Adrenal gland (tissue), 12 donors: ENCODE results near the gene CAVIN1. TPM values are rescaled to one million over a fixed set of nuclear protein-coding genes. Genes with fewer than 3 reads are reported as not detected.

Experiments
- DNase-seq, 7 donors: peaks; one replicate each; pipeline ENCODE4 v3.0.0-alpha.2; 2019 to 2020
- H3K27ac ChIP-seq, 5 donors: fragments of 200-600 bp; sonication (generic) in 4 of 5; 1 replicate in 3 of 5; 2 replicates in 2 of 5; pipeline versions ENCODE4 v1.5.1 to v1.8.0; 2016 to 2020; ENCODE audit warnings: mild to moderate bottlenecking in 1 of 5
- H3K27me3 ChIP-seq: fragments of 200-600 bp; 2 replicates; pipeline ENCODE4 v1.8.0; 2021
- H3K36me3 ChIP-seq, 2 donors: fragments of 200-600 bp; replicated peaks in 1 of 2; 1 replicate in 1 of 2; 2 replicates in 1 of 2; pipeline versions ENCODE4 v1.5.1 to v1.8.0; 2018 to 2022
- H3K4me1 ChIP-seq, 2 donors: fragments of 200-600 bp; replicated peaks in 1 of 2; 1 replicate in 1 of 2; 2 replicates in 1 of 2; pipeline versions ENCODE4 v1.5.1 to v1.8.0; 2018 to 2021
- H3K4me3 ChIP-seq, 4 donors: fragments of 200-600 bp; sonication (generic) in 3 of 4; one replicate each; pipeline ENCODE4 v1.5.1; 2016 to 2018
- H3K9me3 ChIP-seq, 3 donors: fragments of 200-600 bp; sonication (generic) in 1 of 3; replicated peaks in 1 of 3; 1 replicate in 2 of 3; 2 replicates in 1 of 3; pipeline versions ENCODE4 v1.5.1 to v1.8.0; 2016 to 2021
- CTCF ChIP-seq, 6 experiments: fragments of 450-650 bp in 4 of 6; fragments of 200-600 bp in 2 of 6; sonication (generic) in 1 of 6; IDR thresholded peaks; 1 replicate in 5 of 6; 2 replicates in 1 of 6; pipeline versions ENCODE4 v1.5.1 to v1.8.0; 2016 to 2021; ENCODE audit warnings: antibody characterized with exemption in 6 of 6, mild to moderate bottlenecking in 2 of 6, moderate library complexity in 1 of 6
- POLR2A ChIP-seq, 2 donors: fragments of 450-650 bp; IDR thresholded peaks; one replicate each; pipeline ENCODE4 v1.6.1; 2017; ENCODE audit warnings: antibody characterized with exemption in 2 of 2, mild to moderate bottlenecking in 2 of 2, moderate library complexity in 1 of 2
- WGBS, 4 donors: extraction: QIAGEN DNeasy Blood & Tissue Kit in 2 of 4; methylation state at CpG; one replicate each; pipeline versions ENCODE4 v1.1.5 to v1.1.7; 2013 to 2017; 5-methylcytosine and 5-hydroxymethylcytosine counted together
- intact Hi-C, 2 donors: fragments of 100-400 bp; cut with DNase I; formaldehyde crosslinking; loops; one replicate each; pipeline versions ENCODE4 v1.14.1 to v1.15.0; 2022 to 2023
- polyA plus RNA-seq, 3 donors: library from polyadenylated mRNA; stranded (reverse); fragments of 200-250 nt in 2 of 3; fragments of 350-450 nt in 1 of 3; fragmentation: Illumina TruSeq in 1 of 3; extraction: RNeasy Lipid Tissue Mini Kit (QIAGEN cat#74804) in 1 of 3; gene quantifications; one replicate each; pipeline ENCODE4 v1.2.3, GENCODE V29; 2013 to 2014
- total RNA-seq, 9 donors: library from RNA; depleted of rRNA in 4 of 9; stranded (reverse); fragments of >200 nt in 4 of 9; fragments of 120-200 nt in 1 of 9; fragmentation: NEBNext Ultra II Directional in 1 of 9; extraction: Animal tissue kit (Norgen Biotek cat#: 25700) in 1 of 9; gene quantifications; one replicate each; pipeline versions ENCODE4 v1.1.0 to v1.2.4, GENCODE V29; 2013 to 2023
- donor health status: healthy with polysubstance abuse.
- donor health status: Bipolar disorder and iron deficiency.
- donor health status: DM: yes; HTN: yes; CAD: no.
- donor health status: DM: no; HTN: no; CAD: no.
- donor health status: DM: no; HTN: no; CAD: no.
- donor health status: DM: yes; HTN: yes; CAD: no.

Gene CAVIN1
- total and polyA plus RNA-seq, 12 donors = 13.1 to 206 (median 132) TPM

GRCh38 chr17:42410319-42410685 is 12.8 kb downstream of the CAVIN1 start:
- Histone ChIP-seq H3K27ac (peak overlapping the region in 4 of 5 donors; percentile 63 to 91 (median 74)), H3K27me3 (no peaks in the 10 kb centered on the region), H3K4me3 (no peak overlapping the region), H3K4me1 (peaks cover 33 to 49% of the 10 kb centered on the region in 2 donors), H3K9me3 (no peaks in the 10 kb centered on the region), H3K36me3 (no peaks in the 10 kb centered on the region)
- WGBS, 4 donors = 58 to 73% (median 65%) methylated on average over 5 of the region's 5 CpGs
- DNase-seq = no peak
- TF ChIP-seq POLR2A (IDR thresholded peaks at IDR 0.05) (no peak), CTCF (IDR thresholded peaks at IDR 0.05) (no peak)
- intact Hi-C loops = no loop called here

DNA sequence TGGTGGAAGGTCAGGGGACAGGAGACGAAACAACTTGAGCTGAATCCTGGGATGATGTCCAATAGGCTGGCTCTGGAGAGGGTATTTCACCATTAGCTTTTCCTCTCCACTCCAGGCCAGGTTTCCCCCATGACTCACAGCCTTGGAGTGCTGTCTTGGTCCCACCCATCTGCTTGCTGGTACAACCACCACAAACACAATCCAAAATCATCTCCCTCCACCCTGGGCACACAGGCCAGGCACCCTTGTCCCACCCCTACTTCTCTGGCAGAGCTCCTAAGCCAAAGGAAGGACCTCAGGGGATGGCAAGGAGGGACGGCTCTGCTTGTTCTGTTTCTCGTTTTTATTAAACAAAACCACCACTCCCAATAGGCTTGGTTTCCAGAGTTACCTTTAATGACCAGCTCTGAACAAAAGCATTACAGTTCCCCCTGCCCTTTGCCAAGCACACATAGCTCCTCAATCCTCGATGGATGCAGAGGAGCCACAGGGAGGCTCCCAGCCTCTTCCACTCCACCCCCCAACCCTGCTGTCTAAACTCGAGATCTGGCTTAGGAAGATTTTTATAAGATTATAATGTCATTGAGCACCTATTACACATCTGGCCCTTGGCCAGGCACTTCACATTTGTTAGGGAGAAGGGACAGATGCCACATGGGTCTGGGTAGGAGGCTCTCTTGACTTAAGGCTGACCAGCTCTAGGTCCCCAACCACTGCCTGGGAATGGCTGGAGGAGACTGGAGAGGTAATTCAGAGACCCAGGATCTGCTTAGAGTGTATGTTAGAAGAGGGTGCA is 13.3 kb downstream of the CAVIN1 start:
- 7 to 36% (median 17%) methylated on average over 4 to 5 of the region's 5 CpGs for WGBS, 4 donors
- TF ChIP-seq CTCF (IDR thresholded peaks at IDR 0.05) (no peak), POLR2A (IDR thresholded peaks at IDR 0.05) (peak in 1 of 2 donors; percentile 28)
- H3K36me3 ChIP-seq = peaks cover 0 to 4% of the 10 kb centered on the region in 2 donors
- no peaks in the 10 kb centered on the region for H3K27me3 ChIP-seq
- peak overlapping the region; percentile 31 to 91 (median 66) for H3K27ac ChIP-seq
- peaks cover 33 to 49% of the 10 kb centered on the region in 2 donors for H3K4me1 ChIP-seq
- peak; percentile 58 to 88 (median 84) for DNase-seq
- H3K9me3 ChIP-seq = no peaks in the 10 kb centered on the region
- intact Hi-C loops = loop anchor here in 1 of 2 donors (10.0 kb wide), 1 partner anchor 185 kb away; no protein-coding TSS in a partner anchor
- H3K4me3 ChIP-seq = no peak overlapping the region

DNA sequence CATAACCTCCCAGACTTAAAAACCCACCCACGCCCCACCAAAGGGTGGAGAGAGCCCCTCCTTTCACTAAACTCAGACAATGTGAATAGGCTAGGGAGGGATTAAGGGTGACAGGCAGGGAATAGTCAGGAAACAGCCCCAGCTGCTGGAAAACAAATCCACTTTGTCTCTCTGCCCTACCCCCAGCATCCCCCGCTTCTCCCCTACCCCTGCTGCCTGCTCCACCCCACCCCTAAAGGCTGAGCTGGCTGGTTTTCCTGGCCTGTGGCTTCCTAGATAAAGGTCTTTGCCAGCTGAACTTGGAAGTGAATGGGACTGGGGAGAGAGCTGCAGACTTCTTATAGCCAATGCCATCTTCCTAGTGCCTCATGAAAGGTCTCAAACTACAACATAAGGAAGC is 15.0 kb downstream of the CAVIN1 start:
- Histone ChIP-seq H3K36me3 (peaks cover 0 to 19% of the 10 kb centered on the region in 2 donors), H3K27ac (peak overlapping the region in 3 of 5 donors; percentile 54 to 78 (median 72)), H3K4me3 (no peak overlapping the region), H3K27me3 (no peaks in the 10 kb centered on the region), H3K4me1 (peaks cover 33 to 47% of the 10 kb centered on the region in 2 donors), H3K9me3 (no peaks in the 10 kb centered on the region)
- intact Hi-C loops = loop anchor here in 1 of 2 donors (10.0 kb wide), 1 partner anchor 183 kb away; no protein-coding TSS in a partner anchor
- no peak for TF ChIP-seq POLR2A (IDR thresholded peaks at IDR 0.05)
- TF ChIP-seq CTCF (IDR thresholded peaks at IDR 0.05) = no peak
- DNase-seq = no peak
- 65 to 79% (median 72%) methylated on average over 2 of the region's 2 CpGs for WGBS, 4 donors

- Histone ChIP-seq H3K4me3 (no peak overlapping the region), H3K4me1 (peaks cover 33 to 47% of the 10 kb centered on the region in 2 donors), H3K27ac (peak overlapping the region in 4 of 5 donors; percentile 50 to 78 (median 68)), H3K27me3 (no peaks in the 10 kb centered on the region), H3K9me3 (no peaks in the 10 kb centered on the region), H3K36me3 (peaks cover 0 to 22% of the 10 kb centered on the region in 2 donors)
- peak; percentile 88 to 97 (median 95) for DNase-seq
- intact Hi-C loops = loop anchor here in 1 of 2 donors (10.0 kb wide), 1 partner anchor 183 kb away; no protein-coding TSS in a partner anchor
- 8 to 30% (median 22%) methylated on average over 2 of the region's 2 CpGs for WGBS, 4 donors
- peak in 1 of 2 donors; percentile 31 for TF ChIP-seq POLR2A (IDR thresholded peaks at IDR 0.05)
- no peak for TF ChIP-seq CTCF (IDR thresholded peaks at IDR 0.05)
These were observed 15.7 kb downstream of the CAVIN1 start for GRCh38 chr17:42407289-42407836.
